HCT116 (cell line): ENCODE measurements around the gene ZP1.

Source experiments
- CTCF ChIP-seq, 3 experiments: fragments of 200-600 bp in 1 of 3; sonication (generic) in 1 of 3; IDR thresholded peaks in 2 of 3; conservative IDR thresholded peaks in 1 of 3; 2 replicates each; pipeline ENCODE4 v1.5.1; 2012 to 2017; ENCODE audit warnings: low read depth in 2 of 3, low read length in 2 of 3, antibody characterized with exemption in 1 of 3, borderline replicate concordance in 1 of 3, control low read depth in 1 of 3, mild to moderate bottlenecking in 1 of 3, mixed read lengths in 1 of 3, mixed run types in 1 of 3, moderate library complexity in 1 of 3; ENCODE audit not compliant: insufficient read depth in 1 of 3
- JUND ChIP-seq: IDR thresholded peaks from 2 replicates; pipeline ENCODE4 v1.6.1; 2012
- POLR2A ChIP-seq: IDR thresholded peaks from 2 replicates; pipeline ENCODE4 v1.7.0; 2011; ENCODE audit warnings: borderline replicate concordance; ENCODE audit not compliant: insufficient read depth, insufficient read length; ENCODE audit errors: extremely low read depth
- RAD21 ChIP-seq: IDR thresholded peaks from 2 replicates; pipeline ENCODE4 v1.6.1; 2012; ENCODE audit warnings: low read depth, mild to moderate bottlenecking
- SP1 ChIP-seq: IDR thresholded peaks from 2 replicates; pipeline ENCODE4 v1.6.1; 2012; ENCODE audit warnings: low read depth
- TCF7L2 ChIP-seq: IDR thresholded peaks from 2 replicates; pipeline ENCODE4 v1.7.0; 2011; ENCODE audit warnings: borderline replicate concordance, inconsistent platforms; ENCODE audit not compliant: insufficient read depth, insufficient read length; ENCODE audit errors: extremely low read depth
- YY1 ChIP-seq: IDR thresholded peaks from 2 replicates; pipeline ENCODE4 v1.6.1; 2011; ENCODE audit warnings: low read length, low read depth, moderate library complexity, mild to moderate bottlenecking; ENCODE audit not compliant: insufficient replicate concordance; ENCODE audit errors: extremely low read depth
- ZNF274 ChIP-seq: fragments of 200-500 bp; sonication (Bioruptor generic); IDR thresholded peaks from 2 replicates; pipeline ENCODE4 v1.6.1; 2014; ENCODE audit warnings: mild to moderate bottlenecking, low read depth, low read length, inconsistent platforms

- TF ChIP-seq POLR2A: no peak
- no peak for TF ChIP-seq RAD21
- TF ChIP-seq TCF7L2: no peak
- no peak for TF ChIP-seq ZNF274
- no peak for TF ChIP-seq SP1
- TF ChIP-seq CTCF (IDR thresholded peaks at IDR 0.05 in 2 of 3, conservative IDR thresholded peaks at IDR 0.05 in 1 of 3; ENCODE audit: borderline replicate concordance in 1 of 3, insufficient read depth in 1 of 3, low read depth in 2 of 3, low read length in 2 of 3): no peak
- TF ChIP-seq YY1: no peak
- no peak for TF ChIP-seq JUND
These were observed 11.4 kb upstream of the ZP1 start, which contains the start of gene PTGDR2 for GRCh38 chr11:60855726-60856633.
